ENCODE results near the gene NANS. TPM values are rescaled to one million over a fixed set of nuclear protein-coding genes. Genes with fewer than 3 reads are reported as not detected.

The NANS gene
- total and polyA plus RNA-seq, 10 of the 15 experiments (the other 5 are each of a cell fraction or from before 2014, with no cell fraction given): 21.0 to 126 (median 52.3) TPM

GRCh38 chr9:98046180-98046543, 10.4 kb upstream of the NANS start:
- Histone ChIP-seq H3K36me3 (ENCODE audit: control insufficient read depth in 2 of 2, insufficient read depth in 2 of 2, low read length in 1 of 2) (no peaks in the 10 kb centered on the region; a peak in 1 of 4 replicates), H4K20me1 (ENCODE audit: control insufficient read depth, insufficient read depth) (no peaks in the 10 kb centered on the region), H3K9me3 (replicated peaks; ENCODE audit: control insufficient read depth, insufficient read depth, low read length) (peaks cover 5% of the 10 kb centered on the region; the same call in 2 of the 3 replicates), H3K4me3 (peak overlapping the region; percentile 58), H3K79me2 (ENCODE audit: control insufficient read depth, insufficient read depth, low read length) (peaks cover 49% of the 10 kb centered on the region), H3K27ac (ENCODE audit: control insufficient read depth, insufficient read depth) (peak overlapping the region; percentile 88), H3K9ac (ENCODE audit: control insufficient read depth, insufficient read depth, low read length) (peak overlapping the region; percentile 77), H2AFZ (ENCODE audit: control insufficient read depth, low read depth, low read length) (no peak overlapping the region), H3K4me1 (ENCODE audit: control insufficient read depth, insufficient read depth, low read length) (peaks cover 6% of the 10 kb centered on the region; the same call in 1 of the 2 replicates), H3K4me2 (ENCODE audit: control insufficient read depth, insufficient read depth) (peak overlapping the region; percentile 68), H3K27me3 (replicated peaks in 1 of 2; ENCODE audit: control insufficient read depth in 2 of 2, insufficient read depth in 2 of 2, low read length in 1 of 2) (no peaks in the 10 kb centered on the region)
- 29% methylated on average over 9 of the region's 9 CpGs for WGBS (ENCODE audit: insufficient coverage, insufficient replicate concordance, low lambda C conversion rate, missing lambda C conversion rate)
- TF ChIP-seq ZSCAN29 (IDR thresholded peaks at IDR 0.05): no peak
- TF ChIP-seq, protein P1, sequence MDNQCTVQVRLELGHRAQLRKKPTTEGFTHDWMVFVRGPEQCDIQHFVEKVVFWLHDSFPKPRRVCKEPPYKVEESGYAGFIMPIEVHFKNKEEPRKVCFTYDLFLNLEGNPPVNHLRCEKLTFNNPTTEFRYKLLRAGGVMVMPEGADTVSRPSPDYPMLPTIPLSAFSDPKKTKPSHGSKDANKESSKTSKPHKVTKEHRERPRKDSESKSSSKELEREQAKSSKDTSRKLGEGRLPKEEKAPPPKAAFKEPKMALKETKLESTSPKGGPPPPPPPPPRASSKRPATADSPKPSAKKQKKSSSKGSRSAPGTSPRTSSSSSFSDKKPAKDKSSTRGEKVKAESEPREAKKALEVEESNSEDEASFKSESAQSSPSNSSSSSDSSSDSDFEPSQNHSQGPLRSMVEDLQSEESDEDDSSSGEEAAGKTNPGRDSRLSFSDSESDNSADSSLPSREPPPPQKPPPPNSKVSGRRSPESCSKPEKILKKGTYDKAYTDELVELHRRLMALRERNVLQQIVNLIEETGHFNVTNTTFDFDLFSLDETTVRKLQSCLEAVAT (IDR thresholded peaks at IDR 0.05): peak; percentile 61
- RAD21 ChIA-PET (ENCODE audit: unreplicated experiment): interaction anchor here (0.8 to 1.3 kb wide), 3 partner anchors 10 to 217 kb away, joined by 3 to 9 read pairs (median 3); partner anchors contain the start of gene NANS
- CTCF ChIA-PET: interaction anchor here (0.6 to 4.5 kb wide), 9 partner anchors 8 to 353 kb away, joined by 3 to 29 read pairs (median 5); partner anchors contain the start of genes NANS and TRMO
- SMC1A ChIA-PET (ENCODE audit: uncharacterized antibody, unreplicated experiment): interaction anchor here (0.8 to 3.9 kb wide), 7 partner anchors 11 to 211 kb away, joined by 3 to 27 read pairs (median 4); partner anchors contain the start of genes ANP32B and NANS
- FAIRE-seq (no peak), DNase-seq (ENCODE audit: low read depth, low spot score) (no peak), ATAC-seq (no peak)
- BruUV-seq (replicated peaks): no TSS peak
- POLR2A ChIA-PET: interaction anchor here (0.6 to 2.3 kb wide), 9 partner anchors 8 to 351 kb away, joined by 3 to 16 read pairs (median 4); partner anchors contain the start of gene NANS
- intact Hi-C loops (cut with micrococcal nuclease; ENCODE audit: unreplicated experiment): no loop called here
- in situ Hi-C loops (cut with MboI): no loop called here

GRCh38 chr9:98047002-98047401, 9.5 kb upstream of the NANS start:
- Histone ChIP-seq H4K20me1 (ENCODE audit: control insufficient read depth, insufficient read depth) (no peaks in the 10 kb centered on the region), H2AFZ (ENCODE audit: control insufficient read depth, low read depth, low read length) (no peak overlapping the region), H3K79me2 (ENCODE audit: control insufficient read depth, insufficient read depth, low read length) (peaks cover 49% of the 10 kb centered on the region), H3K27ac (ENCODE audit: control insufficient read depth, insufficient read depth) (peak overlapping the region; percentile 33; the same call in 1 of the 2 replicates), H3K9ac (ENCODE audit: control insufficient read depth, insufficient read depth, low read length) (no peak overlapping the region), H3K36me3 (ENCODE audit: control insufficient read depth in 2 of 2, insufficient read depth in 2 of 2, low read length in 1 of 2) (no peaks in the 10 kb centered on the region; a peak in 1 of 4 replicates), H3K4me2 (ENCODE audit: control insufficient read depth, insufficient read depth) (peak overlapping the region; percentile 68), H3K27me3 (replicated peaks in 1 of 2; ENCODE audit: control insufficient read depth in 2 of 2, insufficient read depth in 2 of 2, low read length in 1 of 2) (no peaks in the 10 kb centered on the region), H3K4me3 (peak overlapping the region; percentile 58; the same call in 1 of the 2 replicates), H3K9me3 (replicated peaks; ENCODE audit: control insufficient read depth, insufficient read depth, low read length) (peaks cover 5% of the 10 kb centered on the region; the same call in 2 of the 3 replicates), H3K4me1 (ENCODE audit: control insufficient read depth, insufficient read depth, low read length) (peaks cover 6% of the 10 kb centered on the region; the same call in 1 of the 2 replicates)
- intact Hi-C loops (cut with micrococcal nuclease; ENCODE audit: unreplicated experiment): no loop called here
- 11% methylated on average over 5 of the region's 5 CpGs for WGBS (ENCODE audit: insufficient coverage, insufficient replicate concordance, low lambda C conversion rate, missing lambda C conversion rate)
- ChIA-PET POLR2A (interaction anchor here (0.7 to 1.9 kb wide), 5 partner anchors 8 to 351 kb away, joined by 3 to 6 read pairs (median 3); partner anchors contain the start of gene NANS), CTCF (interaction anchor here (2.6 to 4.5 kb wide), 3 partner anchors 11 to 125 kb away, joined by 7 to 29 read pairs (median 15); partner anchors contain the start of genes NANS and TRMO), RAD21 (ENCODE audit: unreplicated experiment) (interaction anchor here (0.8 kb wide), 1 partner anchor 11 kb away, joined by 3 read pairs; no protein-coding TSS in a partner anchor), SMC1A (ENCODE audit: uncharacterized antibody, unreplicated experiment) (interaction anchor here (1.0 to 3.9 kb wide), 4 partner anchors 10 to 61 kb away, joined by 3 to 27 read pairs (median 3); partner anchors contain the start of gene NANS)
- no peak for DNase-seq (ENCODE audit: low read depth, low spot score)
- no peak for TF ChIP-seq RBBP5 (conservative IDR thresholded peaks at IDR 0.05)
- TF ChIP-seq IRF4 (IDR thresholded peaks at IDR 0.05; ENCODE audit: low read depth, low read length): no peak
- no peak for TF ChIP-seq ZBED1 (IDR thresholded peaks at IDR 0.05; ENCODE audit: borderline replicate concordance)
- TF ChIP-seq BCL11A (IDR thresholded peaks at IDR 0.05; ENCODE audit: low read depth, low read length): no peak
- no peak for TF ChIP-seq ZNF207 (IDR thresholded peaks at IDR 0.05; ENCODE audit: borderline replicate concordance)
- 0 out of 2 replicates have a peak, but pooled peaks have one; percentile 25 for TF ChIP-seq YY1 (IDR thresholded peaks at IDR 0.05; ENCODE audit: low read depth, low read length)
- TF ChIP-seq MYB (IDR thresholded peaks at IDR 0.05; ENCODE audit: borderline replicate concordance, low read depth, low read length): no peak
- no peak for TF ChIP-seq MXI1 (IDR thresholded peaks at IDR 0.05; ENCODE audit: low read depth, low read length)
- peak; percentile 58; the same call in 1 of the 2 replicates for TF ChIP-seq ZBTB33 (IDR thresholded peaks at IDR 0.05)
- no peak for TF ChIP-seq POLR2AphosphoS5 (IDR thresholded peaks at IDR 0.05; ENCODE audit: low read length)
- TF ChIP-seq, protein P2, sequence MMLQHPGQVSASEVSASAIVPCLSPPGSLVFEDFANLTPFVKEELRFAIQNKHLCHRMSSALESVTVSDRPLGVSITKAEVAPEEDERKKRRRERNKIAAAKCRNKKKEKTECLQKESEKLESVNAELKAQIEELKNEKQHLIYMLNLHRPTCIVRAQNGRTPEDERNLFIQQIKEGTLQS (IDR thresholded peaks at IDR 0.05; ENCODE audit: borderline replicate concordance, extremely low read depth, low read depth, low read length): no peak
- no TSS peak for BruUV-seq (replicated peaks)
- in situ Hi-C loops (cut with MboI): no loop called here
- ATAC-seq: peak; percentile 12
- FAIRE-seq: no peak

All from GM12878 (cell line).